AG09319 (cell line): ENCODE data around the gene THRA.
A peak's percentile ranks its signal among the peaks of the same experiment; 100 is the strongest.

ENCODE experiments used
- DNase-seq: peaks from one replicate; pipeline ENCODE4 v3.0.0-alpha.2; 2010; ENCODE audit warnings: low read depth; ENCODE audit errors: extremely low read depth
- CTCF ChIP-seq: IDR thresholded peaks from 2 replicates; pipeline ENCODE4 v1.5.1; 2011; ENCODE audit warnings: low read depth, mild to moderate bottlenecking, inconsistent platforms, low read length, moderate library complexity

THRA gene

GRCh38 chr17:40067710-40068109, 4.9 kb downstream of the THRA start:
- no peak for DNase-seq
- no peak for TF ChIP-seq CTCF

GRCh38 chr17:40068129-40068581, 5.4 kb downstream of the THRA start:
- no peak for TF ChIP-seq CTCF
- DNase-seq, result no peak

GRCh38 chr17:40068584-40068916, 5.8 kb downstream of the THRA start:
- no peak for DNase-seq
- TF ChIP-seq CTCF, result no peak

GRCh38 chr17:40068917-40069750, 6.4 kb downstream of the THRA start:
- peak; percentile 89 for DNase-seq
- no peak for TF ChIP-seq CTCF

- peak; percentile 32 for TF ChIP-seq CTCF
Measured at GRCh38 chr17:40069751-40070708, 7.3 kb downstream of the THRA start.

GRCh38 chr17:40070709-40071312, 8.0 kb downstream of the THRA start:
- DNase-seq, result no peak
- no peak for TF ChIP-seq CTCF

More at GRCh38 chr17:40069751-40070708, 7.3 kb downstream of the THRA start:
- DNase-seq, result no peak
